HepG2 (cell line): ENCODE measurements around the gene DNAAF1. TPM values are rescaled to one million over a fixed set of nuclear protein-coding genes. Genes with fewer than 3 reads are reported as not detected.

Experiments
- EHMT2 ChIP-seq: fragments of 200-600 bp; sonication (generic); IDR thresholded peaks from 2 replicates; pipeline ENCODE4 v1.7.0; 2017; ENCODE audit warnings: antibody characterized with exemption, low read depth, low read length, borderline replicate concordance
- FOXP1 ChIP-seq, 2 experiments: fragments of 450-650 bp in 1 of 2; IDR thresholded peaks; 2 replicates each; pipeline ENCODE4 v1.6.1; 2017 to 2018; ENCODE audit warnings: antibody characterized with exemption in 1 of 2
- KDM6A ChIP-seq: IDR thresholded peaks from 2 replicates; pipeline ENCODE4 v1.6.1; 2016; ENCODE audit warnings: low read depth
- MIER2 ChIP-seq: IDR thresholded peaks from 2 replicates; pipeline ENCODE4 v1.6.1; 2016; ENCODE audit warnings: missing biosample characterization, missing genetic modification reagents
- PAX8 ChIP-seq: sonication (generic); formaldehyde crosslinking; IDR thresholded peaks from 2 replicates; pipeline ENCODE4 v1.8.0; 2022; ENCODE audit warnings: mild to moderate bottlenecking, missing genetic modification reagents, borderline replicate concordance
- PTBP1 ChIP-seq: fragments of 200-400 bp; formaldehyde crosslinking; IDR thresholded peaks from 2 replicates; pipeline ENCODE4 v1.6.1; 2018; ENCODE audit warnings: low read length, low read depth; ENCODE audit not compliant: poor library complexity, severe bottlenecking
- SNAPC2 ChIP-seq: sonication (generic); formaldehyde crosslinking; IDR thresholded peaks from 2 replicates; pipeline ENCODE4 v1.8.1; 2022; ENCODE audit warnings: mild to moderate bottlenecking, missing genetic modification reagents
- TAF1 ChIP-seq: sonication (generic); formaldehyde crosslinking; IDR thresholded peaks from 2 replicates; pipeline ENCODE4 v1.4.0; 2020; ENCODE audit warnings: missing genetic modification reagents
- YEATS4 ChIP-seq: sonication (generic); formaldehyde crosslinking; IDR thresholded peaks from 2 replicates; pipeline ENCODE4 v1.4.0; 2020; ENCODE audit warnings: missing genetic modification reagents, borderline replicate concordance
- ZBTB38 ChIP-seq: sonication (generic); formaldehyde crosslinking; IDR thresholded peaks from 2 replicates; pipeline ENCODE4 v1.5.1; 2020; ENCODE audit warnings: mild to moderate bottlenecking, missing genetic modification reagents
- ZFP90 ChIP-seq: sonication (generic); formaldehyde crosslinking; IDR thresholded peaks from 2 replicates; pipeline ENCODE4 v1.8.0; 2022; ENCODE audit warnings: missing genetic modification reagents, mild to moderate bottlenecking, inconsistent platforms, borderline replicate concordance
- ZNF530 ChIP-seq: sonication (generic); formaldehyde crosslinking; IDR thresholded peaks from 2 replicates; pipeline ENCODE4 v1.5.0; 2020; ENCODE audit warnings: low read depth, mild to moderate bottlenecking, missing genetic modification reagents
- ZNF549 ChIP-seq: sonication (generic); formaldehyde crosslinking; IDR thresholded peaks from 2 replicates; pipeline ENCODE4 v1.5.0; 2020; ENCODE audit warnings: missing genetic modification reagents
- ZNF577 ChIP-seq: sonication (generic); formaldehyde crosslinking; IDR thresholded peaks from 2 replicates; pipeline ENCODE4 v1.4.0; 2020; ENCODE audit warnings: mild to moderate bottlenecking, low read depth, missing genetic modification reagents, borderline replicate concordance
- ZNF614 ChIP-seq: IDR thresholded peaks from 2 replicates; pipeline ENCODE4 v1.6.1; 2018; ENCODE audit warnings: missing biosample characterization, missing genetic modification reagents, inconsistent platforms, borderline replicate concordance
- polyA plus RNA-seq, 8 experiments: library from polyadenylated mRNA; depleted of rRNA in 3 of 8; stranded (reverse) in 7 of 8; unstranded in 1 of 8; fragments of >200 nt; fragmentation: Illumina TruSeq in 4 of 8; extraction: Trizol in 4 of 8; gene quantifications; 2 replicates each; pipeline versions ENCODE4 v1.2.1 to v1.2.3, GENCODE V29; 2011 to 2016; ENCODE audit warnings: low read depth in 4 of 8, missing spikeins in 1 of 8, mixed read lengths in 1 of 8; ENCODE audit not compliant: insufficient read depth in 1 of 8
- total RNA-seq, 5 experiments: library from RNA; depleted of rRNA; stranded (reverse); fragments of >200 nt; fragmentation: Illumina TruSeq; extraction: Trizol; gene quantifications; 2 replicates each; pipeline ENCODE4 v1.2.3, GENCODE V29; 2016; ENCODE audit warnings: low read depth in 1 of 5
- TF ChIP-seq, protein P1 (sequence below): sonication (generic); formaldehyde crosslinking; IDR thresholded peaks from 2 replicates; pipeline ENCODE4 v1.8.0; 2022; ENCODE audit warnings: low read depth, missing genetic modification reagents
- TF ChIP-seq, protein P2 (sequence below): sonication (generic); formaldehyde crosslinking; IDR thresholded peaks from 2 replicates; pipeline ENCODE4 v1.8.1; 2023; ENCODE audit warnings: mild to moderate bottlenecking, missing genetic modification reagents
- TF ChIP-seq, protein P3 (sequence below): sonication (generic); formaldehyde crosslinking; IDR thresholded peaks from 2 replicates; pipeline ENCODE4 v1.4.0; 2020; ENCODE audit warnings: missing genetic modification reagents, borderline replicate concordance
- TF ChIP-seq, protein P4 (sequence below): sonication (generic); formaldehyde crosslinking; IDR thresholded peaks from 2 replicates; pipeline ENCODE4 v1.5.0; 2020; ENCODE audit warnings: missing genetic modification reagents
- TF ChIP-seq, protein P5 (sequence below): fragments of 450-650 bp; IDR thresholded peaks from 2 replicates; pipeline ENCODE4 v1.6.1; 2016

DNAAF1 gene
- total and polyA plus RNA-seq, 2 of the 13 experiments (the other 11 are each of a cell fraction or from before 2014, with no cell fraction given) = 0.04 TPM; not detected in 1

DNA sequence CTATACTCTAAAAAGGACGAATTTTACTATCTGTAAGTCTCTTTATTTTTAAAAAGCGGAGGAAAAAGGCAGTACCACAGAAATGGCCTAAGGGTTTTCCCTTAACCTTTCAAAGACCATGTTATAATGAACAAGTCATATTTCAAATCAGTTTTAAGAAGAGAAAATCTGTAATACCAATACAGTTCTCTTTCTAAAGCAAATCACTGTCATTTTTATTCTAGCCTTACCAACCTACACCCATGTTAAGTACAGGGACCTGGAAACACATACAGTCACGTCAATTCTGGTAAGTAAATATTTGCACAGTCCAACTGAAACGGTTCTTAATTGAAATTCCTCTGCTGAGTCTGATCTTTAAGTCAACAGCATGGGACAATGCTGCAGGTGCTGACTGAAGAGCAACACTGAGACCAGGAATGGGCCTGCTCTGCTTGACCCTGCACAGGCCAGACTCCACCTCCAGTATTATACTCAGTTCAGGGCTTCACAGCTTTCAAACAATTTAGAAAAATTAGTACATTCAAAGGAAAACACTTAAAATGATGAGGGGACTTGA lies 48.6 kb upstream of the DNAAF1 start (continued):
- TF ChIP-seq ZNF530 (CRISPR knock-in tag) (no peak), ZFP90 (no peak), KDM6A (CRISPR knock-in tag) (no peak), ZNF549 (no peak), YEATS4 (peak; percentile 34; the same call in 1 of the 2 replicates), ZNF614 (CRISPR knock-in tag) (peak; percentile 78; the same call in 1 of the 2 replicates), SNAPC2 (CRISPR knock-in tag) (no peak), ZBTB38 (no peak), TAF1 (CRISPR knock-in tag) (no peak), PAX8 (no peak), ZNF577 (CRISPR knock-in tag) (no peak), EHMT2 (no peak), FOXP1 (IDR thresholded peaks at IDR 0.05) (peak; percentile 43; the same call in 1 of the 2 replicates), FOXP1 (CRISPR knock-in tag; IDR thresholded peaks at IDR 0.05) (peak; percentile 86), MIER2 (CRISPR knock-in tag) (0 out of 2 replicates have a peak, but pooled peaks have one; percentile 47), PTBP1 (no peak)
- TF ChIP-seq, protein P1, sequence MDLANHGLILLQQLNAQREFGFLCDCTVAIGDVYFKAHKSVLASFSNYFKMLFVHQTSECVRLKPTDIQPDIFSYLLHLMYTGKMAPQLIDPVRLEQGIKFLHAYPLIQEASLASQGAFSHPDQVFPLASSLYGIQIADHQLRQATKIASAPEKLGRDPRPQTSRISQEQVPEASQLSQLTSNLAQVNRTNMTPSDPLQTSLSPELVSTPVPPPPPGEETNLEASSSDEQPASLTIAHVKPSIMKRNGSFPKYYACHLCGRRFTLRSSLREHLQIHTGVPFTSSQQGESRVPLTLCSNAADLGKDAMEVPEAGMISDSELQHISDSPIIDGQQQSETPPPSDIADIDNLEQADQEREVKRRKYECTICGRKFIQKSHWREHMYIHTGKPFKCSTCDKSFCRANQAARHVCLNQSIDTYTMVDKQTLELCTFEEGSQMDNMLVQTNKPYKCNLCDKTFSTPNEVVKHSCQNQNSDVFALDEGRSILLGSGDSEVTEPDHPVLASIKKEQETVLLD (CRISPR knock-in tag) = no peak
- TF ChIP-seq, protein P2, sequence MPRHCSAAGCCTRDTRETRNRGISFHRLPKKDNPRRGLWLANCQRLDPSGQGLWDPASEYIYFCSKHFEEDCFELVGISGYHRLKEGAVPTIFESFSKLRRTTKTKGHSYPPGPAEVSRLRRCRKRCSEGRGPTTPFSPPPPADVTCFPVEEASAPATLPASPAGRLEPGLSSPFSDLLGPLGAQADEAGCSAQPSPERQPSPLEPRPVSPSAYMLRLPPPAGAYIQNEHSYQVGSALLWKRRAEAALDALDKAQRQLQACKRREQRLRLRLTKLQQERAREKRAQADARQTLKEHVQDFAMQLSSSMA (CRISPR knock-in tag) = no peak
- TF ChIP-seq, protein P3, sequence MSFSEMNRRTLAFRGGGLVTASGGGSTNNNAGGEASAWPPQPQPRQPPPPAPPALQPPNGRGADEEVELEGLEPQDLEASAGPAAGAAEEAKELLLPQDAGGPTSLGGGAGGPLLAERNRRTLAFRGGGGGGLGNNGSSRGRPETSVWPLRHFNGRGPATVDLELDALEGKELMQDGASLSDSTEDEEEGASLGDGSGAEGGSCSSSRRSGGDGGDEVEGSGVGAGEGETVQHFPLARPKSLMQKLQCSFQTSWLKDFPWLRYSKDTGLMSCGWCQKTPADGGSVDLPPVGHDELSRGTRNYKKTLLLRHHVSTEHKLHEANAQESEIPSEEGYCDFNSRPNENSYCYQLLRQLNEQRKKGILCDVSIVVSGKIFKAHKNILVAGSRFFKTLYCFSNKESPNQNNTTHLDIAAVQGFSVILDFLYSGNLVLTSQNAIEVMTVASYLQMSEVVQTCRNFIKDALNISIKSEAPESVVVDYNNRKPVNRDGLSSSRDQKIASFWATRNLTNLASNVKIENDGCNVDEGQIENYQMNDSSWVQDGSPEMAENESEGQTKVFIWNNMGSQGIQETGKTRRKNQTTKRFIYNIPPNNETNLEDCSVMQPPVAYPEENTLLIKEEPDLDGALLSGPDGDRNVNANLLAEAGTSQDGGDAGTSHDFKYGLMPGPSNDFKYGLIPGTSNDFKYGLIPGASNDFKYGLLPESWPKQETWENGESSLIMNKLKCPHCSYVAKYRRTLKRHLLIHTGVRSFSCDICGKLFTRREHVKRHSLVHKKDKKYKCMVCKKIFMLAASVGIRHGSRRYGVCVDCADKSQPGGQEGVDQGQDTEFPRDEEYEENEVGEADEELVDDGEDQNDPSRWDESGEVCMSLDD (CRISPR knock-in tag) = no peak
- TF ChIP-seq, protein P4, sequence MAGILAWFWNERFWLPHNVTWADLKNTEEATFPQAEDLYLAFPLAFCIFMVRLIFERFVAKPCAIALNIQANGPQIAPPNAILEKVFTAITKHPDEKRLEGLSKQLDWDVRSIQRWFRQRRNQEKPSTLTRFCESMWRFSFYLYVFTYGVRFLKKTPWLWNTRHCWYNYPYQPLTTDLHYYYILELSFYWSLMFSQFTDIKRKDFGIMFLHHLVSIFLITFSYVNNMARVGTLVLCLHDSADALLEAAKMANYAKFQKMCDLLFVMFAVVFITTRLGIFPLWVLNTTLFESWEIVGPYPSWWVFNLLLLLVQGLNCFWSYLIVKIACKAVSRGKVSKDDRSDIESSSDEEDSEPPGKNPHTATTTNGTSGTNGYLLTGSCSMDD (CRISPR knock-in tag) = no peak
- TF ChIP-seq, protein P5, sequence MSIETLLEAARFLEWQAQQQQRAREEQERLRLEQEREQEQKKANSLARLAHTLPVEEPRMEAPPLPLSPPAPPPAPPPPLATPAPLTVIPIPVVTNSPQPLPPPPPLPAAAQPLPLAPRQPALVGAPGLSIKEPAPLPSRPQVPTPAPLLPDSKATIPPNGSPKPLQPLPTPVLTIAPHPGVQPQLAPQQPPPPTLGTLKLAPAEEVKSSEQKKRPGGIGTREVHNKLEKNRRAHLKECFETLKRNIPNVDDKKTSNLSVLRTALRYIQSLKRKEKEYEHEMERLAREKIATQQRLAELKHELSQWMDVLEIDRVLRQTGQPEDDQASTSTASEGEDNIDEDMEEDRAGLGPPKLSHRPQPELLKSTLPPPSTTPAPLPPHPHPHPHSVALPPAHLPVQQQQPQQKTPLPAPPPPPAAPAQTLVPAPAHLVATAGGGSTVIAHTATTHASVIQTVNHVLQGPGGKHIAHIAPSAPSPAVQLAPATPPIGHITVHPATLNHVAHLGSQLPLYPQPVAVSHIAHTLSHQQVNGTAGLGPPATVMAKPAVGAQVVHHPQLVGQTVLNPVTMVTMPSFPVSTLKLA = 0 out of 2 replicates have a peak, but pooled peaks have one; percentile 14
